HCT116 (cell line): ENCODE results near the gene CLN5. TPM values are rescaled to one million over a fixed set of nuclear protein-coding genes. Genes with fewer than 3 reads are reported as not detected.

ENCODE experiments used
- ATAC-seq: fragments of 200-7000 bp; cut with Tn5 transposase; 2 replicates; pipeline ENCODE4 v1.9.1; 2020; ENCODE audit warnings: mild to moderate bottlenecking, moderate library complexity
- BruUV-seq: library from RNA; stranded (reverse); fragments of 400-500 nt; replicated peaks from 2 replicates; lab custom pipeline; 2021; lab: Mats Ljungman, UMichigan
- CTCF ChIA-PET: fragments of 300-600 bp; sonication (Branson Sonifier 250); formaldehyde crosslinking; loops from one replicate; lab custom pipeline; 2021; ENCODE audit warnings: antibody characterized with exemption; lab: Charles Lee
- POLR2A ChIA-PET: fragments of 300-600, 350-600 bp; sonication (Branson Sonifier 250); formaldehyde crosslinking; loops from one replicate; lab custom pipeline; 2021; ENCODE audit warnings: antibody characterized with exemption; lab: Charles Lee
- RAD21 ChIA-PET, 2 experiments: fragments of 300-600 bp; sonication (Branson Sonifier 250); formaldehyde crosslinking; loops; one replicate each; lab custom pipeline; 2023; ENCODE audit warnings: low total read pairs in 2 of 2; ENCODE audit not compliant: uncharacterized antibody in 2 of 2, unreplicated experiment in 2 of 2, low non-redundant PET in 1 of 2; lab: Charles Lee
- DNase-seq: peaks from one replicate; pipeline ENCODE4 v3.0.0-alpha.2; 2010; ENCODE audit warnings: low read depth, low spot score
- H2AFZ ChIP-seq: fragments of 200-600 bp; shearing (Covaris generic), sonication (generic); 2 replicates; pipeline ENCODE4 v1.6.1; 2017; ENCODE audit warnings: low read depth, mixed run types, mixed read lengths, antibody characterized with exemption, low read length; ENCODE audit not compliant: poor library complexity, severe bottlenecking
- H3K27ac ChIP-seq: 2 replicates; pipeline ENCODE4 v1.5.1; 2012; ENCODE audit warnings: low read depth, low read length
- H3K27me3 ChIP-seq: fragments of 200-600 bp; sonication (generic); 2 replicates; pipeline ENCODE4 v1.6.1; 2016; ENCODE audit warnings: mixed run types, low read length, mixed read lengths; ENCODE audit not compliant: insufficient read depth
- H3K36me3 ChIP-seq, 2 experiments: fragments of 200-500 bp in 1 of 2; fragments of 200-600 bp in 1 of 2; sonication (Bioruptor generic) in 1 of 2; sonication (generic) in 1 of 2; 2 replicates each; pipeline versions ENCODE4 v1.5.1 to v1.6.1; 2014 to 2016; ENCODE audit warnings: low read length in 2 of 2, inconsistent platforms in 1 of 2, mixed read lengths in 1 of 2, mixed run types in 1 of 2; ENCODE audit not compliant: insufficient read depth in 2 of 2, control insufficient read depth in 1 of 2
- H3K4me1 ChIP-seq, 2 experiments: fragments of 200-600 bp in 1 of 2; sonication (generic) in 1 of 2; 2 replicates each; pipeline versions ENCODE4 v1.5.1 to v1.6.1; 2012 to 2017; ENCODE audit warnings: low read length in 2 of 2, inconsistent platforms in 1 of 2, mild to moderate bottlenecking in 1 of 2, mixed read lengths in 1 of 2, mixed run types in 1 of 2, moderate library complexity in 1 of 2; ENCODE audit not compliant: insufficient read depth in 2 of 2, control insufficient read depth in 1 of 2
- H3K4me2 ChIP-seq: fragments of 200-600 bp; sonication (generic); 2 replicates; pipeline ENCODE4 v1.6.1; 2017; ENCODE audit warnings: mixed run types, low read length, mixed read lengths
- H3K4me3 ChIP-seq, 2 experiments: fragments of 200-600 bp in 1 of 2; sonication (generic) in 1 of 2; replicated peaks in 1 of 2; 2 replicates each; pipeline ENCODE4 v1.5.1; 2011 to 2016; ENCODE audit warnings: low read length in 2 of 2, control low read depth in 1 of 2, low read depth in 1 of 2, mild to moderate bottlenecking in 1 of 2, mixed read lengths in 1 of 2, mixed run types in 1 of 2
- H3K79me2 ChIP-seq: fragments of 200-600 bp; sonication (generic); 2 replicates; pipeline ENCODE4 v1.6.1; 2017; ENCODE audit warnings: mild to moderate bottlenecking, mixed run types, low read length, moderate library complexity, mixed read lengths; ENCODE audit not compliant: insufficient read depth
- H3K9ac ChIP-seq: fragments of 200-600 bp; sonication (generic); 2 replicates; pipeline ENCODE4 v1.6.1; 2016; ENCODE audit warnings: low read length, mixed read lengths
- H3K9me2 ChIP-seq: fragments of 200-600 bp; sonication (generic), shearing (Covaris generic); 2 replicates; pipeline ENCODE4 v1.6.1; 2017; ENCODE audit warnings: mixed run types, mild to moderate bottlenecking, moderate library complexity; ENCODE audit not compliant: insufficient read depth
- H3K9me3 ChIP-seq, 2 experiments: fragments of 200-500 bp in 1 of 2; fragments of 200-600 bp in 1 of 2; sonication (Bioruptor generic) in 1 of 2; sonication (generic) in 1 of 2; 2 replicates each; pipeline ENCODE4 v1.6.1; 2014 to 2017; ENCODE audit warnings: low read length in 2 of 2, mixed read lengths in 2 of 2, inconsistent platforms in 1 of 2, low read depth in 1 of 2, mild to moderate bottlenecking in 1 of 2, mixed run types in 1 of 2, moderate library complexity in 1 of 2; ENCODE audit not compliant: control insufficient read depth in 1 of 2, insufficient read depth in 1 of 2
- H4K20me1 ChIP-seq: fragments of 200-600 bp; sonication (generic), shearing (Covaris generic); 2 replicates; pipeline ENCODE4 v1.6.1; 2017; ENCODE audit warnings: mixed run types, mild to moderate bottlenecking, moderate library complexity; ENCODE audit not compliant: insufficient read depth
- EGR1 ChIP-seq: IDR thresholded peaks from 2 replicates; pipeline ENCODE4 v1.6.1; 2012; ENCODE audit warnings: low read depth
- EZH2 ChIP-seq: fragments of 200-600 bp; sonication (generic); IDR thresholded peaks from 2 replicates; pipeline ENCODE4 v1.6.1; 2017; ENCODE audit warnings: antibody characterized with exemption, mixed run types
- FOSL1 ChIP-seq: IDR thresholded peaks from 2 replicates; pipeline ENCODE4 v1.6.1; 2012; ENCODE audit warnings: low read depth
- JUND ChIP-seq: IDR thresholded peaks from 2 replicates; pipeline ENCODE4 v1.6.1; 2012
- SIN3A ChIP-seq: IDR thresholded peaks from 2 replicates; pipeline ENCODE4 v1.6.1; 2012; ENCODE audit warnings: low read depth
- SP1 ChIP-seq: IDR thresholded peaks from 2 replicates; pipeline ENCODE4 v1.6.1; 2012; ENCODE audit warnings: low read depth
- SRF ChIP-seq: IDR thresholded peaks from 2 replicates; pipeline ENCODE4 v1.6.1; 2012; ENCODE audit warnings: low read depth
- TCF7L2 ChIP-seq: IDR thresholded peaks from 2 replicates; pipeline ENCODE4 v1.7.0; 2011; ENCODE audit warnings: borderline replicate concordance, inconsistent platforms; ENCODE audit not compliant: insufficient read depth, insufficient read length; ENCODE audit errors: extremely low read depth
- ZFX ChIP-seq: fragments of 450-650 bp; IDR thresholded peaks from 2 replicates; pipeline ENCODE4 v1.6.1; 2017
- intact Hi-C: fragments of 100-400 bp; cut with micrococcal nuclease; formaldehyde crosslinking; loops from 2 replicates; pipeline ENCODE4 v1.10.0; 2022
- total RNA-seq: library from RNA; stranded (reverse); gene quantifications from one replicate; pipeline ENCODE4 v1.2.1, GENCODE V29; 2021; ENCODE audit not compliant: unreplicated experiment
- TF ChIP-seq, protein P1 (sequence below): IDR thresholded peaks from 2 replicates; pipeline ENCODE4 v1.6.1; 2011; ENCODE audit warnings: mild to moderate bottlenecking, low read length, moderate library complexity; ENCODE audit not compliant: insufficient replicate concordance; ENCODE audit errors: extremely low read depth
- TF ChIP-seq, protein P2 (sequence below): IDR thresholded peaks from 2 replicates; pipeline ENCODE4 v1.6.1; 2012
- TF ChIP-seq, protein P3 (sequence below): IDR thresholded peaks from 2 replicates; pipeline ENCODE4 v1.6.1; 2012; ENCODE audit warnings: low read depth

CLN5 gene
- total RNA-seq, 1 experiment from 2014 or later = 21.4 TPM

DNA sequence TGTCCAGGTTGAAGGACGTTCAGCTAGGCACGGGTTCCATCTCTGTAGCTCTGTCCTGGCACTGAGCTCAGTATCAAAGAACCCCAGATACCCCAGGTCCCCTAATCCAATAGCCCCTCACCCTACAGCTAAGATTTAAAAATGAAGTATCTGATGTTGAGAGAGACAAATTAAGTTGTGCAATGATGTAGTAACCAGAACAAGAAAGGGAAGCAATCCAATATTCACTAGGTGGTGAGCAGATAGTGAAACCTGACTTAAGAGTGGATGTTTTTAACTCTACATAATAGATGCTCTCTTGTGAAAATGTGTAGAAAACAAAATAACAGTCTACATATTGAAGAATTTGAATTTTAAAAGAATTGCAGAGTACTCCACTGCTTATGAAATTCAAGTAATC, 41.8 kb upstream of the CLN5 start:
- Histone ChIP-seq H3K4me2 (no peak overlapping the region), H3K4me3 (no peak overlapping the region), H3K9me2 (no peaks in the 10 kb centered on the region; the same call in 1 of the 2 replicates)
- POLR2A ChIA-PET = no interaction called here
- BruUV-seq = no TSS peak
- no peak for DNase-seq
- TF ChIP-seq, protein P1, sequence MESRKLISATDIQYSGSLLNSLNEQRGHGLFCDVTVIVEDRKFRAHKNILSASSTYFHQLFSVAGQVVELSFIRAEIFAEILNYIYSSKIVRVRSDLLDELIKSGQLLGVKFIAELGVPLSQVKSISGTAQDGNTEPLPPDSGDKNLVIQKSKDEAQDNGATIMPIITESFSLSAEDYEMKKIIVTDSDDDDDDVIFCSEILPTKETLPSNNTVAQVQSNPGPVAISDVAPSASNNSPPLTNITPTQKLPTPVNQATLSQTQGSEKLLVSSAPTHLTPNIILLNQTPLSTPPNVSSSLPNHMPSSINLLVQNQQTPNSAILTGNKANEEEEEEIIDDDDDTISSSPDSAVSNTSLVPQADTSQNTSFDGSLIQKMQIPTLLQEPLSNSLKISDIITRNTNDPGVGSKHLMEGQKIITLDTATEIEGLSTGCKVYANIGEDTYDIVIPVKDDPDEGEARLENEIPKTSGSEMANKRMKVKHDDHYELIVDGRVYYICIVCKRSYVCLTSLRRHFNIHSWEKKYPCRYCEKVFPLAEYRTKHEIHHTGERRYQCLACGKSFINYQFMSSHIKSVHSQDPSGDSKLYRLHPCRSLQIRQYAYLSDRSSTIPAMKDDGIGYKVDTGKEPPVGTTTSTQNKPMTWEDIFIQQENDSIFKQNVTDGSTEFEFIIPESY = no peak
- no peak for TF ChIP-seq SP1
- TF ChIP-seq, protein P2, sequence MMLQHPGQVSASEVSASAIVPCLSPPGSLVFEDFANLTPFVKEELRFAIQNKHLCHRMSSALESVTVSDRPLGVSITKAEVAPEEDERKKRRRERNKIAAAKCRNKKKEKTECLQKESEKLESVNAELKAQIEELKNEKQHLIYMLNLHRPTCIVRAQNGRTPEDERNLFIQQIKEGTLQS = no peak
- no peak for TF ChIP-seq EZH2
- no peak for TF ChIP-seq EGR1
- TF ChIP-seq TCF7L2 = no peak
- TF ChIP-seq SIN3A = no peak
- TF ChIP-seq, protein P3, sequence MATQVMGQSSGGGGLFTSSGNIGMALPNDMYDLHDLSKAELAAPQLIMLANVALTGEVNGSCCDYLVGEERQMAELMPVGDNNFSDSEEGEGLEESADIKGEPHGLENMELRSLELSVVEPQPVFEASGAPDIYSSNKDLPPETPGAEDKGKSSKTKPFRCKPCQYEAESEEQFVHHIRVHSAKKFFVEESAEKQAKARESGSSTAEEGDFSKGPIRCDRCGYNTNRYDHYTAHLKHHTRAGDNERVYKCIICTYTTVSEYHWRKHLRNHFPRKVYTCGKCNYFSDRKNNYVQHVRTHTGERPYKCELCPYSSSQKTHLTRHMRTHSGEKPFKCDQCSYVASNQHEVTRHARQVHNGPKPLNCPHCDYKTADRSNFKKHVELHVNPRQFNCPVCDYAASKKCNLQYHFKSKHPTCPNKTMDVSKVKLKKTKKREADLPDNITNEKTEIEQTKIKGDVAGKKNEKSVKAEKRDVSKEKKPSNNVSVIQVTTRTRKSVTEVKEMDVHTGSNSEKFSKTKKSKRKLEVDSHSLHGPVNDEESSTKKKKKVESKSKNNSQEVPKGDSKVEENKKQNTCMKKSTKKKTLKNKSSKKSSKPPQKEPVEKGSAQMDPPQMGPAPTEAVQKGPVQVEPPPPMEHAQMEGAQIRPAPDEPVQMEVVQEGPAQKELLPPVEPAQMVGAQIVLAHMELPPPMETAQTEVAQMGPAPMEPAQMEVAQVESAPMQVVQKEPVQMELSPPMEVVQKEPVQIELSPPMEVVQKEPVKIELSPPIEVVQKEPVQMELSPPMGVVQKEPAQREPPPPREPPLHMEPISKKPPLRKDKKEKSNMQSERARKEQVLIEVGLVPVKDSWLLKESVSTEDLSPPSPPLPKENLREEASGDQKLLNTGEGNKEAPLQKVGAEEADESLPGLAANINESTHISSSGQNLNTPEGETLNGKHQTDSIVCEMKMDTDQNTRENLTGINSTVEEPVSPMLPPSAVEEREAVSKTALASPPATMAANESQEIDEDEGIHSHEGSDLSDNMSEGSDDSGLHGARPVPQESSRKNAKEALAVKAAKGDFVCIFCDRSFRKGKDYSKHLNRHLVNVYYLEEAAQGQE = no peak
- TF ChIP-seq FOSL1 = no peak
- no peak for TF ChIP-seq JUND
- no peak for TF ChIP-seq ZFX
- no peak for TF ChIP-seq SRF
- TF ChIP-seq, all 23 proteins: peak for 0
- no peak overlapping the region for H3K27ac ChIP-seq
- H3K9me3 ChIP-seq = no peaks in the 10 kb centered on the region
- no peaks in the 10 kb centered on the region for H3K79me2 ChIP-seq
- ChIA-PET RAD21 (no interaction called here), CTCF (no interaction called here)
- H3K36me3 ChIP-seq = no peaks in the 10 kb centered on the region
- no peak for ATAC-seq
- no peak overlapping the region for H2AFZ ChIP-seq
- no peaks in the 10 kb centered on the region for H3K27me3 ChIP-seq
- no peaks in the 10 kb centered on the region for H4K20me1 ChIP-seq
- H3K9ac ChIP-seq = no peak overlapping the region
- H3K4me1 ChIP-seq = no peaks in the 10 kb centered on the region
- intact Hi-C loops = no loop called here
